Liver (tissue), 3 donors: ENCODE data around the gene FOXD2.

Experiments used
- CTCF ChIP-seq: fragments of 150-350 bp; IDR thresholded peaks from 2 replicates; pipeline ENCODE4 v1.5.1; 2017; ENCODE audit warnings: improper control_type of control experiment, low read depth, low read length; ENCODE audit not compliant: missing input control
- HNF4A ChIP-seq, 2 donors: conservative IDR thresholded peaks; 2 replicates each; pipeline ENCODE4 v1.6.1; 2016; ENCODE audit warnings: antibody characterized with exemption in 2 of 2, mild to moderate bottlenecking in 2 of 2
- RAD21 ChIP-seq, 2 donors: IDR thresholded peaks; 2 replicates each; pipeline ENCODE4 v1.6.1; 2016; ENCODE audit warnings: antibody characterized with exemption in 2 of 2, mild to moderate bottlenecking in 2 of 2
- TAF1 ChIP-seq: conservative IDR thresholded peaks from 2 replicates; pipeline ENCODE4 v1.6.1; 2016; ENCODE audit warnings: antibody characterized with exemption, mild to moderate bottlenecking
- TF ChIP-seq, protein P1 (sequence below): IDR thresholded peaks from 2 replicates; pipeline ENCODE4 v1.6.1; 2016; ENCODE audit warnings: antibody characterized with exemption, mild to moderate bottlenecking
- donor health status: healthy.
- donor health status: healthy.

GRCh38 chr1:47418122-47418521 is 19.7 kb upstream of the FOXD2 start:
- TF ChIP-seq CTCF = no peak
- TF ChIP-seq TAF1 = no peak
- TF ChIP-seq, protein P1, sequence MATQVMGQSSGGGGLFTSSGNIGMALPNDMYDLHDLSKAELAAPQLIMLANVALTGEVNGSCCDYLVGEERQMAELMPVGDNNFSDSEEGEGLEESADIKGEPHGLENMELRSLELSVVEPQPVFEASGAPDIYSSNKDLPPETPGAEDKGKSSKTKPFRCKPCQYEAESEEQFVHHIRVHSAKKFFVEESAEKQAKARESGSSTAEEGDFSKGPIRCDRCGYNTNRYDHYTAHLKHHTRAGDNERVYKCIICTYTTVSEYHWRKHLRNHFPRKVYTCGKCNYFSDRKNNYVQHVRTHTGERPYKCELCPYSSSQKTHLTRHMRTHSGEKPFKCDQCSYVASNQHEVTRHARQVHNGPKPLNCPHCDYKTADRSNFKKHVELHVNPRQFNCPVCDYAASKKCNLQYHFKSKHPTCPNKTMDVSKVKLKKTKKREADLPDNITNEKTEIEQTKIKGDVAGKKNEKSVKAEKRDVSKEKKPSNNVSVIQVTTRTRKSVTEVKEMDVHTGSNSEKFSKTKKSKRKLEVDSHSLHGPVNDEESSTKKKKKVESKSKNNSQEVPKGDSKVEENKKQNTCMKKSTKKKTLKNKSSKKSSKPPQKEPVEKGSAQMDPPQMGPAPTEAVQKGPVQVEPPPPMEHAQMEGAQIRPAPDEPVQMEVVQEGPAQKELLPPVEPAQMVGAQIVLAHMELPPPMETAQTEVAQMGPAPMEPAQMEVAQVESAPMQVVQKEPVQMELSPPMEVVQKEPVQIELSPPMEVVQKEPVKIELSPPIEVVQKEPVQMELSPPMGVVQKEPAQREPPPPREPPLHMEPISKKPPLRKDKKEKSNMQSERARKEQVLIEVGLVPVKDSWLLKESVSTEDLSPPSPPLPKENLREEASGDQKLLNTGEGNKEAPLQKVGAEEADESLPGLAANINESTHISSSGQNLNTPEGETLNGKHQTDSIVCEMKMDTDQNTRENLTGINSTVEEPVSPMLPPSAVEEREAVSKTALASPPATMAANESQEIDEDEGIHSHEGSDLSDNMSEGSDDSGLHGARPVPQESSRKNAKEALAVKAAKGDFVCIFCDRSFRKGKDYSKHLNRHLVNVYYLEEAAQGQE = no peak
- TF ChIP-seq HNF4A (conservative IDR thresholded peaks at IDR 0.05) = no peak
- no peak for TF ChIP-seq RAD21 (IDR thresholded peaks at IDR 0.05)
